GM19099 (cell line): ENCODE results near the gene CDK4.

Experiments
- POLR2A ChIP-seq: IDR thresholded peaks from 3 replicates; pipeline ENCODE4 v1.6.1; 2011; ENCODE audit warnings: low read depth; ENCODE audit not compliant: insufficient read length; ENCODE audit errors: extremely low read depth

CDK4 gene

GRCh38 chr12:57720606-57721595 lies 31.2 kb downstream of the CDK4 start:
- TF ChIP-seq POLR2A, result no peak

- no peak for TF ChIP-seq POLR2A
Measured at GRCh38 chr12:57719777-57720605, 32.1 kb downstream of the CDK4 start.

- no peak for TF ChIP-seq POLR2A
Measured at GRCh38 chr12:57718641-57719528, 33.2 kb downstream of the CDK4 start.

GRCh38 chr12:57717846-57718640 lies 34.1 kb downstream of the CDK4 start:
- no peak for TF ChIP-seq POLR2A

GRCh38 chr12:57717131-57717530 lies 35.0 kb downstream of the CDK4 start:
- no peak for TF ChIP-seq POLR2A

- no peak for TF ChIP-seq POLR2A
Measured at GRCh38 chr12:57716305-57716704, 35.8 kb downstream of the CDK4 start.

- TF ChIP-seq POLR2A, result no peak
Measured at GRCh38 chr12:57715786-57716185, 36.3 kb downstream of the CDK4 start.

- no peak for TF ChIP-seq POLR2A
Measured at GRCh38 chr12:57713209-57713608, 38.9 kb downstream of the CDK4 start.

- TF ChIP-seq POLR2A, result no peak
Measured at GRCh38 chr12:57712701-57713100, 39.4 kb downstream of the CDK4 start.

- TF ChIP-seq POLR2A, result no peak
Measured at GRCh38 chr12:57708296-57708695, 43.8 kb downstream of the CDK4 start.

GRCh38 chr12:57707250-57707649 lies 44.9 kb downstream of the CDK4 start:
- TF ChIP-seq POLR2A, result no peak

GRCh38 chr12:57700317-57700716 lies 51.8 kb downstream of the CDK4 start:
- TF ChIP-seq POLR2A, result no peak

- TF ChIP-seq POLR2A, result no peak
Measured at GRCh38 chr12:57698414-57698813, 53.7 kb downstream of the CDK4 start.
